Measurements from ENCODE around the gene RGMA.

Gene RGMA

DNA sequence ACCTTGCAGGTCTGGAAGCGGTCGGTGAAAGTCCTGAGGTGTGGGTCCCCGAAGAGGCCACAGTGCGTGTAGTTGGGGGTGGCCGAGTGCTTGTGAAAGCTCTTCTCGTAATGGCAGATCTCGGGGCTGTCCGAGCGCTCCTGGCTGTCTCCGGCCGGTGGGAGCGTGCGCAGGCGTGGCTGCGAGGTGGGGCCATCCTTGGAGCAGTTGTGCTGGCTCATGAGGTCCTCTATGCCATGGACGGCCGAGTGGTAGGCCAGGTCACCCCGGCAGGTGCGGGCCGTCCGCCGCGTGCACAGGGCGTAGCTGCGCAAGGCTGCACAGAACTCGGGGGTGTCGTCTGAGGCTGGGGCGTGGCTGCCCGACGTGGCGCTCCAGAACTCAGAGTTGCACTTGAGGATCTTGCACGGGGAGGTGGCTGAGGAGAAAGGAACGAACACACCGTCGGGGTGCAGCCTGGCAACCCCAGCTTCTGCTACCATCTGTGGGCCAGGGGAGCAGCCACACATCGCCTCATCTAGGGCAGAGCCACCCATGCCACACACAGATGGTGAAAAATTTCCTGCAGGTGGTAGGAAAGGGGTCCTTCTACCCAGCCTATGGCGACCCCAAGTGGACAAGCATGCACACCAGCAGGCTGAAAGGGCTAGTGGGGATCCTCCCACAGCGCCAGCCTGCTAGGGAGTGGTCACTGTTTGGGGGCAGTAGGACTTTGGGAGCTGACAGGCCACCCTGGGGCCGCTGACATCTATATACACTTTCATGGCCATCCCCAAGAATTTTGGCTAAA is 36.7 kb downstream of the RGMA start:
- Mint-ChIP-seq H3K4me1 (ENCODE audit: low read depth) (peaks cover 7% of the 10 kb centered on the region), H3K9me3 (no peaks in the 10 kb centered on the region), H3K4me3 (no peak overlapping the region), H3K27me3 (ENCODE audit: low read depth) (peaks cover 4% of the 10 kb centered on the region), H3K36me3 (ENCODE audit: low read depth) (no peaks in the 10 kb centered on the region), H3K27ac (no peak overlapping the region)
- DNase-seq (ENCODE audit: low spot score): no peak

DNA sequence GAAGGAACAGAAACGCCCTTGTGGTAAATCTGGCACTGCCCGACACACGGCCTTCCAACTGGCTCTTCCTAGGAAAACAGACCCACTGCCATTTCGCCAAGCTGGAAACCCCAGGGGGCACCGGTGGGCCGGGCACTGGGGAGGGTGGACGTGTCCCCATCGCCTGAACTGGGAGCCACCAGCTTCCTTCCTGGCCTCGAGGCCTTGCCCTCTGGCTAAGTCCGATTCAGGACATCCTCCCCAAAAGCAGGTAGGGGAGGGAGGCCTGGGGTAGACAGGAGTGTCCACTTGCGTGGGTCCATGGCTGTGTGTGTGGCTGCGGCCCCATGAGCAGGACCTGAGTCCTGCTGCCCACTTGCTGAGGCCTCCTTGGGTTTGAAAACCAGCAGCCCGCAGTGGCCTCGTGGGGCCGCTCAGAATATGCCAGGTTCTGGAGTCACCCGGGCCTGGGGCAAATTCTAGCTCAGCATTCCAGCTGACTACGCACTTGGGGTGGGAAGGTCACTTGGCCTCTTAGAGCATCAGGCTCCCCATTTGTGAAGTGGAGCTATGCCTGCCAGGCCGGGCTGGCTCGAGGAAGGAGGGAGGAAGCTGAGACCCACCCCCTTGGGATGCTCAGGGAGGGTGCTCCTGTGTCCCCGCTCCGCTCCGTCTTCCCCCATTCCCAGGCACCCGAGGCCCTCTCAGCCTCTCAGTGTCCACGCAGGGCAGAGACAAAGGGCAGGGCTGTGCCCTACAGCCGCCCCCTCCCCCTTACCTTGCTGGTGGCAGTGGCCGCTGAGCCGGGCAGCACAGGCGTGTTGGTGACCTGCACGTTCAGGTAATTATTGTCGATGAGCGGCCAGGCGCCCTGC is 37.5 kb downstream of the RGMA start:
- no peak for DNase-seq (ENCODE audit: low spot score)
- Mint-ChIP-seq H3K36me3 (ENCODE audit: low read depth) (no peaks in the 10 kb centered on the region), H3K27me3 (ENCODE audit: low read depth) (peaks cover 4% of the 10 kb centered on the region), H3K27ac (no peak overlapping the region), H3K4me3 (no peak overlapping the region), H3K9me3 (peaks cover under 1% of the 10 kb centered on the region), H3K4me1 (ENCODE audit: low read depth) (peaks cover 8% of the 10 kb centered on the region)

DNA sequence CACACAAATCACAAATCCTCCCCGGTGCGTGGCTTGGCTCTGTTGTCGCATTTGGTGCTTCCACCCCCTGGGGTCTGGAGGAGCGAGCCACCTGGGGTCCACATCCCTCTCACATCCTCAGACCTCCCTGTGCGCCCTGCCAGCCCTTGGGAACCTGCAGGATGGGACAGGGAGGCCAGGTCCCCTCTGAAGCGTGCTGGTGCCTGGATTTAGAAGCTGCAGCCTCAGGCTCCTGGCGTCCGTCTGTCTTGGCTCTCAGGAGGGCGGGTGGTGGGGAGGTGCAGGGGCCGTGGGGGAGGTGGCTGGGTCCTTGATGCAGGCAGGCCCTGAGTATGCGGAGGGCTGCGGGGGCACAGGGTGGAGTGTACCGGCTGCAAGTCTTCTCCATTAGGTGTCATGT is 38.4 kb downstream of the RGMA start:
- no peak for DNase-seq (ENCODE audit: low spot score)
- peaks cover 7% of the 10 kb centered on the region for H3K9me3 Mint-ChIP-seq
- H3K27ac Mint-ChIP-seq: no peak overlapping the region
- no peak overlapping the region for H3K4me3 Mint-ChIP-seq
- peaks cover 9% of the 10 kb centered on the region for H3K4me1 Mint-ChIP-seq (ENCODE audit: low read depth)
- no peaks in the 10 kb centered on the region for H3K36me3 Mint-ChIP-seq (ENCODE audit: low read depth)
- peaks cover 6% of the 10 kb centered on the region for H3K27me3 Mint-ChIP-seq (ENCODE audit: low read depth)

DNA sequence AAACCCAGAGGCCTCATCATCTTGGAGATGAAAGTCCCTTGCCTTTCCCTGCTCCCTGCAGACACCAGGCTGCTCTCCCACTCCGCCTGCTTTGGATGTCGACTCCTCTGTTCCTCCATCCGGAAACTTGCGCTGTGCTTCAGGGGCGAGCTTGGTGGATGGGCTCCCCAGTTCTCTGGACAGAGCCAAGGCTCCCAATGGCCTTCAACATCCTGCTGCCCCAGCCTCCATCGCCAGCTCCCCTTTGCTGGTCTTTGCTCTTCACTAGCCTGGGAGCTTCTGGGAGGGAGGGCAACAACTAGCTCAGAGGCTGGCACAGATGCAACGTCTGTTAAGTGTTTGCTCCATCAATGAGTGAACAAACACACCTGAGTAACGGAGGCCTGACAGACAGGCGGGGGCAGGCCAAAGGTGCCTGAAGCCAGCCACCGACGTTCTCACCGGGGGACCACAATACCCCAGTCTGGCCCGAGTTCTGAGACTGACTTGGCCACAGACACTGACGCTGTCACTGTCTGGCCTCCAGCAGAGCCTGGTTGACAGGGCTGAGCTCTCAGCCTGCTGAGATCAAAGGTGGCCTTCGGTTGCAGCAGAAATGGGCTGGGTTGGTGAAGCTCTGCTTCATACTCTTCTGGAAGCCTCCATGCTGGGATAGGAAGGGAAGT is 39.0 kb downstream of the RGMA start:
- no peak for DNase-seq (ENCODE audit: low spot score)
- no peak overlapping the region for H3K4me3 Mint-ChIP-seq
- H3K27me3 Mint-ChIP-seq (ENCODE audit: low read depth): peaks cover 6% of the 10 kb centered on the region
- H3K36me3 Mint-ChIP-seq (ENCODE audit: low read depth): no peaks in the 10 kb centered on the region
- no peak overlapping the region for H3K27ac Mint-ChIP-seq
- H3K9me3 Mint-ChIP-seq: peaks cover 7% of the 10 kb centered on the region
- peaks cover 9% of the 10 kb centered on the region for H3K4me1 Mint-ChIP-seq (ENCODE audit: low read depth)

DNA sequence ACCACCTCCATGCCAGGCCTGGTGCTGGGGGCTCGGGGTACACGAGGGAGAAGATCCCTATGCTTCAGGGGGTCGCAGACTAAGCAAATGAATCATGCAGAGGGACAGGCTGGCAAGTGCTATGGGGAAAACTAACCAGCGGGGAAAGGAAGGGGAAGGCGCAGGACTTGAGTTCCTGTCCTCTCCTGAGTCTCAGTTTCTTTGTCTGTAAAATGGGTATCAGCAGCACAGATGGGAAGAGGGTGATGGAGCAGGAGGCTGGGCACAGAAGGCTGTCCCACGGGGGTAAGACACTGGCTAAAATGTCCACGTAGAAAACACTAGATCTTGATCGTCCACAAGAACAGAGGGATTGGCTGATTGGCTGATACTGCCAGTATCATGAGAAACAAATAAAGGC is 39.8 kb downstream of the RGMA start:
- no peak for DNase-seq (ENCODE audit: low spot score)
- H3K27ac Mint-ChIP-seq: peak overlapping the region; percentile 3
- H3K4me1 Mint-ChIP-seq (ENCODE audit: low read depth): peaks cover 9% of the 10 kb centered on the region
- no peaks in the 10 kb centered on the region for H3K36me3 Mint-ChIP-seq (ENCODE audit: low read depth)
- no peak overlapping the region for H3K4me3 Mint-ChIP-seq
- peaks cover 6% of the 10 kb centered on the region for H3K27me3 Mint-ChIP-seq (ENCODE audit: low read depth)
- H3K9me3 Mint-ChIP-seq: peaks cover 7% of the 10 kb centered on the region

- H3K36me3 Mint-ChIP-seq (ENCODE audit: low read depth): no peaks in the 10 kb centered on the region
- peaks cover 9% of the 10 kb centered on the region for H3K4me1 Mint-ChIP-seq (ENCODE audit: low read depth)
- H3K4me3 Mint-ChIP-seq: no peak overlapping the region
- no peak overlapping the region for H3K27ac Mint-ChIP-seq
- H3K27me3 Mint-ChIP-seq (ENCODE audit: low read depth): peaks cover 6% of the 10 kb centered on the region
- peaks cover 7% of the 10 kb centered on the region for H3K9me3 Mint-ChIP-seq
- no peak for DNase-seq (ENCODE audit: low spot score)
These were observed 40.3 kb downstream of the RGMA start for GRCh38 chr15:93048759-93049161.

GRCh38 chr15:93048426-93048721 is 40.6 kb downstream of the RGMA start:
- Mint-ChIP-seq H3K9me3 (peaks cover 7% of the 10 kb centered on the region), H3K4me3 (no peak overlapping the region), H3K4me1 (ENCODE audit: low read depth) (peaks cover 9% of the 10 kb centered on the region), H3K27me3 (ENCODE audit: low read depth) (peaks cover 6% of the 10 kb centered on the region), H3K27ac (no peak overlapping the region), H3K36me3 (ENCODE audit: low read depth) (no peaks in the 10 kb centered on the region)
- DNase-seq (ENCODE audit: low spot score): no peak

GRCh38 chr15:93047621-93048425 is 41.2 kb downstream of the RGMA start:
- H3K9me3 Mint-ChIP-seq: peaks cover 7% of the 10 kb centered on the region
- peak overlapping the region; percentile 60 for H3K27ac Mint-ChIP-seq
- H3K4me3 Mint-ChIP-seq: no peak overlapping the region

DNA sequence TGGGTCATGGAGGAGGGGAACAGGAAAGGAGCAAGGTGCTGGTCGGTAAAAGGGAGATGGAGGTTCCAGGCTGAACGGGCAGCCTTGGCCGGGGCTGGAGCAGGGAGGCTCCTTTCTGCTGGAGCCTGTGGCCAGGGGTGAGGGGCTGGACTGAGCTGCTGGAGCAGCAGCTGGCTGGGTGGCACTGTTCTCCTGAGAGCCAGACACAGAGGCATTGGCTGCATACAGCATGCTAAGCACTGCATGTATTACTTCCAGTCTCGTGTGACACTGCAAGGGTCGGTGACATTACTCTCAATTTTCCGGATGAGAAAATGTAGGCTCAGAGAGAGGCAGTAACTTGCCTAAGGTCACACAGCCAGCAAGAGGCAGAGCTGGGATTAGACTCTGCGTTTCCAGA is 42.3 kb downstream of the RGMA start:
- H3K9me3 Mint-ChIP-seq: peaks cover 7% of the 10 kb centered on the region
- DNase-seq (ENCODE audit: low spot score): no peak
- no peak overlapping the region for H3K4me3 Mint-ChIP-seq
- peaks cover 9% of the 10 kb centered on the region for H3K27me3 Mint-ChIP-seq (ENCODE audit: low read depth)
- no peaks in the 10 kb centered on the region for H3K36me3 Mint-ChIP-seq (ENCODE audit: low read depth)
- peak overlapping the region; percentile 23 for H3K27ac Mint-ChIP-seq
- H3K4me1 Mint-ChIP-seq (ENCODE audit: low read depth): peaks cover 9% of the 10 kb centered on the region

More at GRCh38 chr15:93047621-93048425, 41.2 kb downstream of the RGMA start:
- Mint-ChIP-seq H3K27me3 (ENCODE audit: low read depth) (peaks cover 9% of the 10 kb centered on the region), H3K4me1 (ENCODE audit: low read depth) (peaks cover 9% of the 10 kb centered on the region), H3K36me3 (ENCODE audit: low read depth) (no peaks in the 10 kb centered on the region)
- no peak for DNase-seq (ENCODE audit: low spot score)

DNA sequence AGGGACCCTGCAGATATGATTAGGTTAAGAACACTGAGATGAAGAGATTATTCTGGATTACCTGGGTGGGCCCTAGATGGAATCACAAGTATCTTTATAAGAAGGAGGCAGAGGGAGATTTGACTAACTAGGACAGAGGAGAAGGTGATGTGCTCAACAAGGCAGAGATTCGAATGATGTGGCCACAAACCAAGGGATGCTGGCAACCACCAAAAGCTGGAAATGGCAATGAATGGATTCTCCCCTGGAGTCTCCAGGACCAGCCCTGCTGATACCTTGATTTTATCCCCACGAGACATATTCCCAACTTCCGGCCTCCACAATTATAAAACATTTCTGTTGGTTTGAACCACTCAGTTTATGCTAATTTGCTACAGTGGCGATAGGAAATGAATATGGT is 42.9 kb downstream of the RGMA start:
- no peak overlapping the region for H3K27ac Mint-ChIP-seq
- no peak overlapping the region for H3K4me3 Mint-ChIP-seq
- peaks cover 9% of the 10 kb centered on the region for H3K4me1 Mint-ChIP-seq (ENCODE audit: low read depth)
- no peaks in the 10 kb centered on the region for H3K36me3 Mint-ChIP-seq (ENCODE audit: low read depth)
- no peak for DNase-seq (ENCODE audit: low spot score)
- peaks cover 9% of the 10 kb centered on the region for H3K27me3 Mint-ChIP-seq (ENCODE audit: low read depth)
- peaks cover 7% of the 10 kb centered on the region for H3K9me3 Mint-ChIP-seq

DNA sequence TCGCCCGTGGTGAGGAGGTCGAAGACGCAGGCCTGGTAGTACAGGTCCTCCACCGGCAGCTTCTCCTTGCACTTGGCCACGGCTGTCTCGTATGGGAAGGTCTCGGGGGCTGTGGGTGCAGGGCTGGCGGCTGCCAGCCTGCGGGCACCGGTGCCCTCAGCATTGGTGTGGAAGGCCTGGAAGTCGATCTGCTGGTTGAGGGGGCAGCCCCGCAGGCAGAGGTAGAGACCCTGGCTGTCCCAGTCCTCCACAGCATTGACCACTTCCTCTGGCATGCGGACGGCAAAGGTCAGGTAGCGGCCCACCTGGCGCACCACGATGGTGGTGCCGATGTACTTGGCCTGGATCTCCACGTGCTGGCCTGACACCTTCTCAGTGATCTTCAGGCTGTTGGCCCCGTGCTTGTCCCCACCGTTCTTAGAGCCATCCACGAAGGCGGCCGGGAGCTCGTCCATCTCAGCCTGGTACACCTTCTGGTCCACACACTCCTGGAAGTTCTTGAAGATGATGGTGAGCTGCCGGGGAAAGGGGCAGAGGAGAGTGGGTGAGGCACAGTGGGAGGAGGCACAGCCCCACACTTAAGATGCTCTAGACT is 43.7 kb downstream of the RGMA start:
- Mint-ChIP-seq H3K4me3 (no peak overlapping the region), H3K4me1 (ENCODE audit: low read depth) (peaks cover 9% of the 10 kb centered on the region), H3K36me3 (ENCODE audit: low read depth) (no peaks in the 10 kb centered on the region), H3K9me3 (peaks cover 7% of the 10 kb centered on the region), H3K27me3 (ENCODE audit: low read depth) (peaks cover 9% of the 10 kb centered on the region), H3K27ac (no peak overlapping the region)
- no peak for DNase-seq (ENCODE audit: low spot score)

DNA sequence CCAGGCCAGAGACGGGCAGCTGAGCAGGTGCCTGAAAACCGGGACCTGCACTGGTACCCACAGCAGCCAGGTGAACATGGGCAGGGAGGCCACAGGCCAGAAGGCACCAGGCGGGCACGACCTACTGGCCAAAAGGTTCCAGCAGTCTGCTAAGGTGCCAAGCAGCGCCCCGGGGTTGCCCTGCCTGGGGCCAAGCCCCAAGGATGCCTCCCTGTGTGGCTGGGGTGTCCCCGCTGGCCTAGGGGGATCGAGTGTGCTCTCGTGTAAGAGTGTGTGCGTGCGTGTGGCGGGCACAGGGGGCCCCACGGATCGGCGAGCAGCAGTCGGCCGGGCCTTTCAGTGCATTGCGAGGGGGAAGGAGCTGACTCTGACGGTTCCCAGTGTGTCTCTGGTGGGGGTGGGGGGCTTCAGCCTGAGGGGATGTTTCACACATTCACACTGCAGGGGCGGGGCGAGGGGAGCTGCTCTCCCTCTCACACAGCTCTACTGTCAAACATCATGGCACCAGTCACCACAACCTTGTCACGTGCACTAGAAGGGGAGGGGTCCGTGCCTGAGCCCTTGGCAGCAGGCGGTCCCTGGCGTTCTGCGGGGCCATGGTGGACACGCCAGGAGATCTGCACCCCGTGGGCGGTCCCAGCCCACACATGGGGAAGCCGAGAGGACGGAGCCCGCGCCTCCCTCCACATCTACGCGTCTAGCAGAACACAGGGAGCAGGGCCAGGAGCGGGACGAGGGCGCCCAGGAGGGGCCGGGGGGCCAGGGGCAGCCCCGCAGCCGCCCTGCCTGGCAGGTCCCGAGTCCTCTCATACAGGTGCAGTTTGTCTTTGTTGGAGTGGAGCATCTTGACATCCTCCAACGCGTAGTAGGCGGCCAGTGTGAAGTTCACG is 44.5 kb downstream of the RGMA start:
- H3K4me3 Mint-ChIP-seq: no peak overlapping the region
- peaks cover 9% of the 10 kb centered on the region for H3K4me1 Mint-ChIP-seq (ENCODE audit: low read depth)
- peaks cover 9% of the 10 kb centered on the region for H3K27me3 Mint-ChIP-seq (ENCODE audit: low read depth)
- DNase-seq (ENCODE audit: low spot score): no peak
- peaks cover 7% of the 10 kb centered on the region for H3K9me3 Mint-ChIP-seq
- H3K27ac Mint-ChIP-seq: no peak overlapping the region
- no peaks in the 10 kb centered on the region for H3K36me3 Mint-ChIP-seq (ENCODE audit: low read depth)

All from T-helper 2 cell treated with Interferon-gamma antibody and Interleukin-4, amounts not matched to agents 5 μg/mL and 100 μg/mL, for 36 hours (primary cell).